ENCODE data around the gene GPRIN3. TPM values are rescaled to one million over a fixed set of nuclear protein-coding genes. Genes with fewer than 3 reads are reported as not detected.

Gene GPRIN3
- total and polyA plus RNA-seq, 3 experiments from 2014 or later: 15.6 to 16.5 (median 16.2) TPM

GRCh38 chr4:89217604-89218003 is 90.0 kb downstream of the GPRIN3 start:
- Mint-ChIP-seq H3K9me3 (peaks cover 0 to 2% (median 0%) of the 10 kb centered on the region in 5 donors), H3K27me3 (peaks cover 6 to 19% of the 10 kb centered on the region in 2 donors), H3K27ac (no peak overlapping the region), H3K4me1 (peaks cover 0 to 4% (median 3%) of the 10 kb centered on the region in 3 donors), H3K4me3 (no peak overlapping the region), H3K36me3 (no peaks in the 10 kb centered on the region)
- ChIA-PET POLR2A (no interaction called here), CTCF (interaction anchor here (1.6 to 1.9 kb wide), 2 partner anchors 9 to 58 kb away, joined by 5 to 9 read pairs; no protein-coding TSS in a partner anchor)
- no peaks in the 10 kb centered on the region for H3K36me3 ChIP-seq (ENCODE audit: insufficient read depth, low read length)
- H3K4me3 ChIP-seq (ENCODE audit: low read length): no peak overlapping the region
- no peaks in the 10 kb centered on the region for H3K9me3 ChIP-seq (ENCODE audit: low read length)
- no peaks in the 10 kb centered on the region for H3K4me1 ChIP-seq (ENCODE audit: insufficient read depth, low read length)
- no peaks in the 10 kb centered on the region for H3K27me3 ChIP-seq (ENCODE audit: insufficient read depth, low read length, poor library complexity, severe bottlenecking)
- H3K27ac ChIP-seq (ENCODE audit: low read depth, low read length): no peak overlapping the region
- no peak for DNase-seq

- Histone ChIP-seq H3K9me3 (ENCODE audit: low read length) (no peaks in the 10 kb centered on the region), H3K27me3 (ENCODE audit: insufficient read depth, low read length, poor library complexity, severe bottlenecking) (no peaks in the 10 kb centered on the region), H3K36me3 (ENCODE audit: insufficient read depth, low read length) (no peaks in the 10 kb centered on the region), H3K27ac (ENCODE audit: low read depth, low read length) (no peak overlapping the region), H3K4me1 (ENCODE audit: insufficient read depth, low read length) (no peaks in the 10 kb centered on the region), H3K4me3 (ENCODE audit: low read length) (no peak overlapping the region)
- H3K36me3 Mint-ChIP-seq: no peaks in the 10 kb centered on the region
- ChIA-PET POLR2A (no interaction called here), CTCF (interaction anchor here (1.6 to 1.9 kb wide), 2 partner anchors 10 to 57 kb away, joined by 5 to 9 read pairs; no protein-coding TSS in a partner anchor)
- no peak for DNase-seq
- H3K4me3 Mint-ChIP-seq: no peak overlapping the region
- peaks cover 0 to 2% (median 0%) of the 10 kb centered on the region in 5 donors for H3K9me3 Mint-ChIP-seq
- H3K27me3 Mint-ChIP-seq: peaks cover 12 to 15% of the 10 kb centered on the region in 2 donors
- no peak overlapping the region for H3K27ac Mint-ChIP-seq
- H3K4me1 Mint-ChIP-seq: peaks cover 0 to under 1% (median under 1%) of the 10 kb centered on the region in 3 donors
Measured at GRCh38 chr4:89216866-89217265, 90.7 kb downstream of the GPRIN3 start.

DNA sequence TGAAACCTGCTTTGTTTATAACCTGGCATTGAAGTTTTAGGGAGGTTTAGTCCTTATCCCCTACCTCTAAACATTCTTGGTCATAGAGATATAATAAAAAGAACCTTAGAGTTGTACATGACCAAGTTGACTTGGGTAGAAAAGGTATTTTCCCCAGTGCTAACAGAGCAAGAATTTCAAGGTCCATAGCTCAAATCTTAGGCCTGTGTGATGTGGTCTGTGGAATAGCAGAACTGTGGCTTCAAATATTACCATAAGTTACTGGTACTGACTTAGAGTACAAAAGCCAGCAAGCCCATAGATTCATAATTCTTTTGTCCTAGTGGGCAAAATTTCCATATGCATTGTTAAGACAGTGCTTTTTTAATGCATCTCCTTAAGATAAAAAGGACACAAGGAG is 91.2 kb downstream of the GPRIN3 start:
- peaks cover 13% of the 10 kb centered on the region in 2 donors for H3K27me3 Mint-ChIP-seq
- no peak overlapping the region for H3K4me3 ChIP-seq (ENCODE audit: low read length)
- peaks cover 0 to 2% (median 0%) of the 10 kb centered on the region in 5 donors for H3K9me3 Mint-ChIP-seq
- H3K36me3 Mint-ChIP-seq: no peaks in the 10 kb centered on the region
- DNase-seq: no peak
- H3K27me3 ChIP-seq (ENCODE audit: insufficient read depth, low read length, poor library complexity, severe bottlenecking): no peaks in the 10 kb centered on the region
- ChIA-PET POLR2A (no interaction called here), CTCF (no interaction called here)
- H3K36me3 ChIP-seq (ENCODE audit: insufficient read depth, low read length): no peaks in the 10 kb centered on the region
- H3K27ac Mint-ChIP-seq: no peak overlapping the region
- no peak overlapping the region for H3K27ac ChIP-seq (ENCODE audit: low read depth, low read length)
- H3K4me3 Mint-ChIP-seq: no peak overlapping the region
- no peaks in the 10 kb centered on the region for H3K4me1 ChIP-seq (ENCODE audit: insufficient read depth, low read length)
- H3K4me1 Mint-ChIP-seq: no peaks in the 10 kb centered on the region
- H3K9me3 ChIP-seq (ENCODE audit: low read length): no peaks in the 10 kb centered on the region

DNA sequence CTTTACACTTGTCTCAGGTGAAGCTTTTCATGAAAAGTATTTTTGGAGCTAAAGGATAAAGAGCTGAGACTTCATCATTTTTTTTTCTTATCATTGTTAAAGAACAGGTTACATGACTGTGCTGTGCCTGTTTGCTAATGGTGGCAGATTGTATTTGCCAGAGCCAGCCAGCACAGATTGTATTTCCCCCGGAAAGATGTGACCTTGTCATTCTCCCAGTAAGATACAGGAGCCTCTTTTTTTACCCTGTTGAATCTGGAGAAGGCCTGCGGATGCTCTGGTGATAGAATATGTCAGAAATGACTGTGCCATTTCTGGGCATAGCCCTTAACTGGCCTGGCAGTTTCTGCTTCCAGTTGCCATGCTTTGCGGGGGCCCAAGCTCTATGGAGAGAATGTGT is 91.9 kb downstream of the GPRIN3 start:
- Histone ChIP-seq H3K9me3 (ENCODE audit: low read length) (no peaks in the 10 kb centered on the region), H3K27me3 (ENCODE audit: insufficient read depth, low read length, poor library complexity, severe bottlenecking) (no peaks in the 10 kb centered on the region), H3K4me3 (ENCODE audit: low read length) (no peak overlapping the region), H3K27ac (ENCODE audit: low read depth, low read length) (no peak overlapping the region), H3K4me1 (ENCODE audit: insufficient read depth, low read length) (no peaks in the 10 kb centered on the region), H3K36me3 (ENCODE audit: insufficient read depth, low read length) (no peaks in the 10 kb centered on the region)
- Mint-ChIP-seq H3K36me3 (no peaks in the 10 kb centered on the region), H3K9me3 (peaks cover 0 to 2% (median 0%) of the 10 kb centered on the region in 5 donors), H3K4me1 (no peaks in the 10 kb centered on the region), H3K27me3 (peaks cover 13% of the 10 kb centered on the region in 2 donors), H3K4me3 (no peak overlapping the region), H3K27ac (no peak overlapping the region)
- CTCF ChIA-PET: interaction anchor here (1.0 kb wide), 1 partner anchor 8 kb away, joined by 3 read pairs; no protein-coding TSS in a partner anchor
- POLR2A ChIA-PET: no interaction called here
- no peak for DNase-seq

GRCh38 chr4:89214308-89214707 is 93.3 kb downstream of the GPRIN3 start:
- Mint-ChIP-seq H3K27me3 (peaks cover 13 to 17% of the 10 kb centered on the region in 2 donors), H3K4me1 (no peaks in the 10 kb centered on the region), H3K9me3 (peaks cover 0 to 4% (median 0%) of the 10 kb centered on the region in 5 donors), H3K27ac (no peak overlapping the region), H3K4me3 (no peak overlapping the region), H3K36me3 (peaks cover 0 to 1% (median 0%) of the 10 kb centered on the region in 3 donors)
- Histone ChIP-seq H3K36me3 (ENCODE audit: insufficient read depth, low read length) (no peaks in the 10 kb centered on the region), H3K27ac (ENCODE audit: low read depth, low read length) (no peak overlapping the region), H3K9me3 (ENCODE audit: low read length) (no peaks in the 10 kb centered on the region), H3K4me1 (ENCODE audit: insufficient read depth, low read length) (no peaks in the 10 kb centered on the region), H3K27me3 (ENCODE audit: insufficient read depth, low read length, poor library complexity, severe bottlenecking) (no peaks in the 10 kb centered on the region), H3K4me3 (ENCODE audit: low read length) (no peak overlapping the region)
- DNase-seq: no peak
- CTCF ChIA-PET: no interaction called here
- POLR2A ChIA-PET: no interaction called here

DNA sequence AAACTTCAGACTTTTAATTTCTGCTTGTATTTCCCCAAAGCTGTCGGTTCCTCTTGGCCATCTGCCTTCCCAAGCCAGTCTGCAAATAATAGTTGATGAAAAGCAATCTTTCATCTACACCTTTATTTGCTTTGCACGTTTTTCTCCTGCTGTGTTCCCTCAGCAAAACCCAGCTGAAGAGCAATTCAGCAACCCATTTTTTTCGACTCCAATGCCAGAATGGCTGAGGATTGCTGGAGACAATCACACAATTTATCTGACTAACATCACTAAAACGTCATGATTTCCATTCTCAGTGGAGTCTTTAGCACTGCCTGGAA is 94.3 kb downstream of the GPRIN3 start:
- CTCF ChIA-PET: interaction anchor here (1.6 kb wide), 1 partner anchor 12 kb away, joined by 4 read pairs; no protein-coding TSS in a partner anchor

GRCh38 chr4:89212666-89213381 is 94.8 kb downstream of the GPRIN3 start:
- no peaks in the 10 kb centered on the region for H3K36me3 ChIP-seq (ENCODE audit: insufficient read depth, low read length)
- no peaks in the 10 kb centered on the region for H3K27me3 ChIP-seq (ENCODE audit: insufficient read depth, low read length, poor library complexity, severe bottlenecking)
- H3K9me3 Mint-ChIP-seq: peaks cover 0 to 6% (median 0%) of the 10 kb centered on the region in 5 donors
- CTCF ChIA-PET: interaction anchor here (1.6 kb wide), 1 partner anchor 13 kb away, joined by 4 read pairs; no protein-coding TSS in a partner anchor
- H3K4me3 Mint-ChIP-seq: no peak overlapping the region
- POLR2A ChIA-PET: no interaction called here
- H3K27ac Mint-ChIP-seq: no peak overlapping the region
- no peak for DNase-seq
- H3K27me3 Mint-ChIP-seq: peaks cover 18 to 24% of the 10 kb centered on the region in 2 donors
- H3K36me3 Mint-ChIP-seq: peaks cover 0 to 11% (median 1%) of the 10 kb centered on the region in 3 donors
- no peaks in the 10 kb centered on the region for H3K4me1 ChIP-seq (ENCODE audit: insufficient read depth, low read length)
- H3K4me1 Mint-ChIP-seq: no peaks in the 10 kb centered on the region
- no peak overlapping the region for H3K4me3 ChIP-seq (ENCODE audit: low read length)
- no peaks in the 10 kb centered on the region for H3K9me3 ChIP-seq (ENCODE audit: low read length)
- H3K27ac ChIP-seq (ENCODE audit: low read depth, low read length): no peak overlapping the region

More for the DNA sequence above, 94.3 kb downstream of the GPRIN3 start:
- Histone ChIP-seq H3K36me3 (ENCODE audit: insufficient read depth, low read length) (no peaks in the 10 kb centered on the region), H3K4me3 (ENCODE audit: low read length) (no peak overlapping the region), H3K27ac (ENCODE audit: low read depth, low read length) (no peak overlapping the region), H3K9me3 (ENCODE audit: low read length) (no peaks in the 10 kb centered on the region), H3K27me3 (ENCODE audit: insufficient read depth, low read length, poor library complexity, severe bottlenecking) (no peaks in the 10 kb centered on the region), H3K4me1 (ENCODE audit: insufficient read depth, low read length) (no peaks in the 10 kb centered on the region)
- POLR2A ChIA-PET: no interaction called here
- Mint-ChIP-seq H3K4me1 (no peaks in the 10 kb centered on the region), H3K36me3 (peaks cover 0 to 6% (median 1%) of the 10 kb centered on the region in 3 donors), H3K27me3 (peaks cover 14 to 19% of the 10 kb centered on the region in 2 donors), H3K27ac (no peak overlapping the region), H3K4me3 (no peak overlapping the region), H3K9me3 (peaks cover 0 to 4% (median 0%) of the 10 kb centered on the region in 5 donors)
- DNase-seq: no peak

- POLR2A ChIA-PET: no interaction called here
- no peaks in the 10 kb centered on the region for H3K9me3 ChIP-seq (ENCODE audit: low read length)
- Mint-ChIP-seq H3K27ac (no peak overlapping the region), H3K4me1 (no peaks in the 10 kb centered on the region), H3K9me3 (peaks cover 0 to 6% (median 0%) of the 10 kb centered on the region in 5 donors), H3K36me3 (peaks cover 0 to 12% (median 3%) of the 10 kb centered on the region in 3 donors), H3K4me3 (no peak overlapping the region), H3K27me3 (peaks cover 5 to 16% of the 10 kb centered on the region in 2 donors)
- H3K27me3 ChIP-seq (ENCODE audit: insufficient read depth, low read length, poor library complexity, severe bottlenecking): no peaks in the 10 kb centered on the region
- no peak overlapping the region for H3K4me3 ChIP-seq (ENCODE audit: low read length)
- H3K4me1 ChIP-seq (ENCODE audit: insufficient read depth, low read length): no peaks in the 10 kb centered on the region
- CTCF ChIA-PET: no interaction called here
- DNase-seq: no peak
- H3K27ac ChIP-seq (ENCODE audit: low read depth, low read length): no peak overlapping the region
- H3K36me3 ChIP-seq (ENCODE audit: insufficient read depth, low read length): no peaks in the 10 kb centered on the region
Measured at GRCh38 chr4:89204624-89205023, 103.0 kb downstream of the GPRIN3 start.

Measured in CD8-positive, alpha-beta memory T cell (primary cell).